GM12873 (cell line): ENCODE data around the gene MARK2.

ENCODE experiments used
- TF ChIP-seq, protein P1 (sequence below): IDR thresholded peaks from 2 replicates; pipeline ENCODE4 v1.5.1; 2012; ENCODE audit warnings: low read depth, mild to moderate bottlenecking, moderate library complexity, low read length, control low read depth; ENCODE audit not compliant: insufficient read depth; ENCODE audit errors: missing control alignments

The MARK2 gene

DNA sequence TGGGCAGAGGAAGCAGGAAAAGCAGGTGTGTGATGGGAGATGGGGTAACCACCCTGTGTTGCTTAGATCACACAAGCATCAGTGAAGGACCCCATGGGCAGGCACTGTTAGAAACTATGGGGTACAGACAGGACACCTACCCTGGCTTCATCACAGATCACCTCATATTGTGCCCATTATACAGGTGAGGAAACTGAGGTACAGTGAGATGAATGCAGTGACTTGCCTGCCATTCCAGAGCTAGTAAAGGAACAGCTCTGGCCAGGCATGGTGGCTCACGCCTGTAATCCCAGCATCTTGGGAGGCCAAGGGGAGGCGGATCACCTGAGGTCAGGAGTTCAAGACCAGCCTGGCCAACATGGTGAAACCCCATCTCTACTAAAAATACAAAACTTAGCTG is 5.9 kb upstream of the MARK2 start:
- TF ChIP-seq, protein P1, sequence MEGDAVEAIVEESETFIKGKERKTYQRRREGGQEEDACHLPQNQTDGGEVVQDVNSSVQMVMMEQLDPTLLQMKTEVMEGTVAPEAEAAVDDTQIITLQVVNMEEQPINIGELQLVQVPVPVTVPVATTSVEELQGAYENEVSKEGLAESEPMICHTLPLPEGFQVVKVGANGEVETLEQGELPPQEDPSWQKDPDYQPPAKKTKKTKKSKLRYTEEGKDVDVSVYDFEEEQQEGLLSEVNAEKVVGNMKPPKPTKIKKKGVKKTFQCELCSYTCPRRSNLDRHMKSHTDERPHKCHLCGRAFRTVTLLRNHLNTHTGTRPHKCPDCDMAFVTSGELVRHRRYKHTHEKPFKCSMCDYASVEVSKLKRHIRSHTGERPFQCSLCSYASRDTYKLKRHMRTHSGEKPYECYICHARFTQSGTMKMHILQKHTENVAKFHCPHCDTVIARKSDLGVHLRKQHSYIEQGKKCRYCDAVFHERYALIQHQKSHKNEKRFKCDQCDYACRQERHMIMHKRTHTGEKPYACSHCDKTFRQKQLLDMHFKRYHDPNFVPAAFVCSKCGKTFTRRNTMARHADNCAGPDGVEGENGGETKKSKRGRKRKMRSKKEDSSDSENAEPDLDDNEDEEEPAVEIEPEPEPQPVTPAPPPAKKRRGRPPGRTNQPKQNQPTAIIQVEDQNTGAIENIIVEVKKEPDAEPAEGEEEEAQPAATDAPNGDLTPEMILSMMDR = no peak

DNA sequence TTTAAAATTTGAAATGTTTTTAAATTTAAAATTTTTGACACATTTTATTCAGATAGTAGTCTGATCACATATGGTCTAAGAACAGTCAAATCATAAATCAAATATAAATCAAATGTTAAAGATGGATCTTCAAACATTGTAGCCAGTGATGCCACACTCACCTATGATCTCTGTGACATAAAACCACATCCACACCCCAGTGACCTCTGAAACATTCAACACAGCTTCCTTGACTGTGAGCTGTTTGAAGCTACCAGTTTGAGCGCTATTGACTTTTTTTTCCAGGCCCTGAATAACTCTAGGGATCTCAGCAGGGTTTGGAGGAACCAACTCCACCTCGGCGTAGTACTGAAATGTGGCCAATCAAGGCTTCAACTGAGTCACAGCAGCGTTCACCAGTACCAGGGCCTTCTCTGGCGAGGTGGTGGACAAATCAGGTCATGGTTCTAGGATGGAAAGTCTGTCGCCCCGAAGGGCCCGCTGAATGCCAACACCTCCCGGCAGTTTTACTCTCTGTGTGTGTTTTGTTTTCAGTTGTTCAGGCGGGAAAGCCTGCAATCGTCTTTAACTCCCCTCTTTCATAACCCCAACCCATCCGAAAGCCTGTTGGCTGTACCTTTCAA is 4.3 kb upstream of the MARK2 start:
- TF ChIP-seq, protein P1 = no peak

DNA sequence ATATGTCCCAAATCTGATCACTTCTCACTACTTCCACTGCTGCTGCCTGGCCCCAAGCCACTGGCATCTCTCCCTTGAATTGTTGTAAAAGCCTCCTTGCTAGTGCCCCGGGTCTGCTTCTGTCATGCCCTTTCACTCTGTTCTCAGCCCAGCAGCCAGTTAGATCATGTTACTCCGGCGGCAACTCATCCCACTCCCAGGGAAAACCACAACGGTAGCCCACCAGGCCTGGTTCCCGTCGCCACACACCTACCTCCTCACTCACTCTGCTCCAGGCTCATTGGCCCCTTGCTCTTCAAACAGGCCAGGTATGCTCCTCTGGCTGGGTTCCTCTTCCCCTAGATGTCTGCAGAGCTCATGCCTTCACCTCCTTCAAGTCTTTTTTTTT is 3.8 kb upstream of the MARK2 start:
- TF ChIP-seq, protein P1 = no peak

DNA sequence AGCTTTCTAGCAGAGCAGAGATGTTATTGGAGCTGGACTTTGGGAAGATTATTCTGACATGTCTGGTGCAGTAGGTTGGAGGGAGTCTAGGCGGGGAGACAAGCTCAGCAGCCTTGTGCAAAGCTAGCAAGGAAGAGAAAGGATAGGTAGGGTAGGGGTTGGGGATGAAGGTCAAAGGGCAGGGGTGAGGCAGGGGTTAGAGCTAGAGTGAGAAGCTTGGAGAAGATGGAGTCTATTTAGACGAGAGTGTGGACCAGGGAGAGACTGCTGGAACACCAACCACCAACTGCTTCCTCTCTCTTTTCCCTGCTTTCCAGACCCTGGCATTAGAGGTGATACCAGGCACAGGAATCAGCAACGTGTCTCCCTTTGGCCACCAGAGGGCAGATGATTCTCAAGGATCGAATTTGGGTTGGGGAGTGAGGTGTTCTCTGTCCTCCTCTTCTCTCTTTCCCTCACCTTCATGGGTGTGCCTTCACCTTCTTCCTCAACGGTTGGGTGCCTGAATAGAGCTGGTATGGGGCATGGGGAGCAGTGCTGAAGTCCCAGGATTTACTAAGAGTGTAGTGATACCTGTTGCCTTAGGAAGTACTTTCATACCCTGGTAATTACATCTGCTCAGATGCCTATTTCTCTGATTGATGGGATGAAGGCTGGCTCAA is 1.8 kb upstream of the MARK2 start:
- TF ChIP-seq, protein P1 = peak; percentile 95

DNA sequence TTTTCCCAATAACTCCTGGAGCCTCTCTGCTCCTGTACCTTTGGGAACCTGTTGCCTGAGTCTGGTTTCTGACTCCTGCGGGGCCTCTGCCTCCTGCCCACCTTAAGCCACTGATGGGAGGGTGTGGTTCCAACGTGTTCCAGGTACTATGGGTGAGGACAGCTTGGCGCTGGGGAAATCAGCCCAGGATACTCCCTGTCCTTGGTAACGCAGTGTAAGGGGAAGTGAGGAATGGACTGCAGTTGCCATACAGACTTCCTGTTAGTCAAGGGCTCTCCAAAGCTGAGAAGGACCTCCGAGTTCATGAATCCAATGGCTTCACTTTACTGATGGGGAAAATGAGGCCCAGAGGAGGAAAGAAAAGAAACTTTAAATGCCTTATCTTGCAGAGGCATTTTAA is 1.2 kb upstream of the MARK2 start:
- TF ChIP-seq, protein P1 = no peak

DNA sequence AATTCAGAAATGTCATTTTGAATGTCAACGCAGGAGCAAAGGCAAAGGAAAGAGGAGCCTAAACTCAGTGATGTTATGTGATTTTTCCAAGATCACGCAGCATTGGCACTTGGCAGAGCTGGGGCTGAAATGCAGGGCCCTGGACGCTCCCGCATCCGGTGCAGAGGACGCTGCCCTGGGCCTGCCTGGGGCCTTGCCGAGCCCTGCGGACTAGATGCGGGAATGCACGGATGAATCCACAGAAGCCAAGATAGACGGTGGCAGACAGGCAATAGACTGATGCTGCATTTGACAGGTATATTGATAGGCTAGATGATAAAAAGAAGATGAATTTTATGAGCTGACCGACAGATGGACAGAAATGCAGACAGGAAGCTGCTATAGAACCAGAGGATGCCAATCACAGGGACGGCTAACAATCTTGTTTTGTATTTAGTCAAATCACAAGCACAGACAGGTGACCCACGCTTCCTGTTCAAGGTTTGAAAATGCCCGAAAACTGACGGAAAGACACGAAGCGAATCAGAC is 696 bp upstream of the MARK2 start:
- TF ChIP-seq, protein P1 = no peak

DNA sequence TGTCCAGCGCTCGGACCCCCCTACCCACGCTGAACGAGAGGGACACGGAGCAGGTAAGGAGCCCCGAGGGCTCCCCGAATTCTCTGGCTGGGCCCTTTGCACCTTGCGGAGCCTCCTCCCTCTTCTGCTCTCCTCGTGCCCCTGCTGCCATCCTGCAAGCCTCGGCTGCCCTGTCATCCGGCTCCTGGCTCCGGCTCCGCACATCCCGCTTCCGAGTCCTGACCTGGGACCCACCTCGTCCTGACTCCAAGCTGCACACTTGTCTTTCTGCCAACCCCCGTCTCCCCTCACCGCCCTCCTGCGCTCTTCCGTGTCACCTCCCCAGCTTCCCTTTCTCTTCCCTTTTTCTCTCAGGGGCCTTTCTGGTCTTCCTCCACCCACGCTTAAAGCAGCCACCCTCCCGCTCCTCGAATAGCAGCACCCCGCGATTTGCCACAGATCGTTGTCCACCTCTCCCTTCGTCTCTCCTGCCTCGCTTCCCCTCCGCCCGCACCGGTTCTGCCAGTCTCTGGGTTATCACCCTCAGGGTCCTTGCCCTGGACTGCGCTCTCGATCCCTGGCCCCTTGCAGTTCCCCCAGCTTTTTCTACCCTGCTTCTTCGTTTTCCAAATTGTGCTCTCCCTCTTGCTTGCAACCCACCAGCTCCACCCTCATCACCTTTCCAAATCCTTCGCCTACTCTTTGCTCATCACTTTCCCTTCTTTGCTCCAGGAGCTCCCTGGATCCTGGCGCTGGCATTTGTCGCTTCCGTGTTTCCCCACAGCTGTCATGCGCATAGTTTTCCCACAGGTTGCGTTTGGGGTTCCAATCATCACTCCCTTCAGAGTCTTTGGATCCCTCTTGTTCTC is 822 bp downstream of the MARK2 start:
- TF ChIP-seq, protein P1 = no peak
